Femur (tissue), 1 donor: ENCODE measurements around the gene B3GNT4.
"Not testable (repeated sequence)": the region's sequence is repeated elsewhere in the genome, so short reads cannot be mapped to it uniquely, and the experiment has no call there.

Experiments
- DNase-seq: peaks from one replicate; pipeline ENCODE4 v3.0.0-alpha.2; 2017

The B3GNT4 gene

DNA sequence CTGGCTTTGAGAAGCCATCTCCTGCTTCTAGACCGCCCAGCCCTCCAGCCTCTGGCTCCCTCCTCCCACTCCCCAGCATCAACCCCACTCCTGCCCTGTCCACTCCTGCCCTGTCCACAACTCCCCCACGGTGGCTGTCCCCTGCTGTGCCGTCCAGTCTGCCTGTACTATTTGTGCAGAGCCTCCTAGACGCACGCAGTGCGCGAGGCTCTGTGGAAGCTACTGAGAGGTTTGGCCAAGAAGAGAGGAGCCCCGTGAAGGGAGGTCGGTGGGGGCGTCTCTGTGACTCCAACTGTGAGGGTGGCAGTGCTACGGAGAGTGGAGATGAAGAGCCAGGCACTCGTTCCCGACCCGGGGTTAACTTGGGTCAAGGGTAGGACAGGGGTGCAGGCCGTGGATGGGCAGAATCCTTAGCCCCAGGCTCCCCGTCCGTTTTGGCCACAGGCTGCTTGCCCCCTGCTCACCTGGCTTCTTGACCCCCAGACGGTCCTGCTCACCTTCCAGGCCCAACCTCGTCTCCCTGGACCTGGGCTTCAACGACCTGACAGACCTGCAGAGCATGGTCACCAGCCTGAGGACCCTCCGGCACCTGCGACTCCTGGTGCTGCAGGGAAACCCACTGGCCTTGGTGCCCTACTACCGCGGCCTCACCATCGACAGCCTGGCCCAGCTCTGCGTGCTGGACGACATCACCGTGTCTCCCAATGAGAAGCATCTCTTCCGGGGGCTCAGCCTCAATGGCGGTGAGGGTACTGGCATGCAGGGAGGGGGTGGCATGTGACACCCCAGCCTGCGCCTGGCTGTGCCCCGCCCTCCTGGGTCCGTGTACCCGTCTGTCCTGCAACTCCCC, 13.7 kb upstream of the B3GNT4 start:
- no peak for DNase-seq

DNA sequence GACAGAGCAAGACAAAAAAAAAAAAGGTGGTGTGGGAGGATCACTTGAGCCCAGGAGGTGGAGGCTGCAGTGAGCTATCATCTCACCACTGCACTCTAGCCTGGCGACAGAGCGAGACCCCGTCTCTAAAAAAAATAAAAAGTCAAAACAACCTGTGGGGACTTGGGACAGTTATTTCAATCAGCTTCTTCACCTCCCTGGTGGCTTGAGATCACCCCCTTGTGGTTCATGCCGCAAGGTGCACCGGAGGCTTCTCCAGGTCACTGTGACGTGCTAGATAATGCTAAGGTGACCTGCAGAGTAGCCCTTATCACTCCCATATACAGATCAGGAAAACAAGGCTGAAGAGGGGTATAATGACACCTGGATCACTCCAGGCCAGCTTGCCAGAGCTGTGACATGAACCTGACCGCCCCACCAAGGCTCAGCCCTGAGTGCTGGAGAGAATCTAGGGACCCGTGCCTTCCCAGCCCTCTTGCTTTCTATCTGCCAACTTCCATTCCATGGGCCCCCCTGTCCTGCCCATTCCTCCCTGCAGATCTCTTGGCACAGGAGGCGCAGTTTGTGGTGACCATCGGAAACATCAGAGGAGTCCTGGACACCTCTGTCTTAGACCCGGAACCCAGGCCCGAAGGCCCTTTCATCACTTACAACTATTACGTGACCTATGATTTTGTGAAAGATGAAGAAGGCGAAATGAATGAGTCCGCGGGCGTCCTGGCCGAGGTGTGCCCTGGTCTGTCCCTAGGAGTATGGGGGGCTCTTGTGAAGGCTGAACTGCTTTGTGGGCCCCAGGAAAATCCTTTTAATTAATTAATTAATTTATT, 12.5 kb upstream of the B3GNT4 start:
- no peak for DNase-seq

DNA sequence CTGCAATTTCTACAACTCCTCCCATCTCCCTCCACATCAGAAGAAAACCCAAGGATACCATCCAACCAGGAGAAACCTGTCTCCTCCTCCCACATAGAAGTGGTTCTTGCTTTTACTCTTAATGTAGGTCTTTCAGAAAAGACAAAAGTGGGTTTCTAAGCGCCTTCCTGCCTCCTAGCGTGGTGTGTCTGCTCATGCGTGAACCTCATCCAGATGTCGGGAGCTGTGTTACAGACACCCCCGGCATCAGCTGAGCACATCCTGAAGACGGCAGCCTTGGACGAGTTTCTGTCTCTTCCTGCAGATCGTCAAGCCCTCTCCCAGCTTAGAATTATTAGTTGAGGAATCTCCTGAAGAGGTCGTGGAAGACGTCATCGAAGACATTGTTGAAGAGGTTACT, 11.1 kb upstream of the B3GNT4 start:
- no peak for DNase-seq

DNA sequence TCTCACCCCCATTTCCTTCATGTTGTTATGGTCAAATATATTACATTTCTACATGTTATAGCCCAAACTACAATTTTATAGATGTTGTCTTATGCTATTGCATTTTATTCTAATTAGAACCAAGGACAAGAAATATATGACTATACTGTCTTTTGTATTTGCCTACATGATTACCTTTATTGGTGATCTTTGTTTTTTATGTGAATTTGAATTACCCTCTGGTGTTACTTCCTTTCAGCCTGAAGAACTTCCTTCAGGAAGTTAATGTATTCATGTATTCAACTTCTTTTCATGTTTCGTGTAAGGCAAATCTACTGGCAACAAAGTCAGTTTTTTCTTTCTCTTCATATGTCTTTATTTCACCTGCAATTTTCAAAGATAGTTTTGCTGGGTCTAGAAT, 8.7 kb upstream of the B3GNT4 start:
- no peak for DNase-seq

DNA sequence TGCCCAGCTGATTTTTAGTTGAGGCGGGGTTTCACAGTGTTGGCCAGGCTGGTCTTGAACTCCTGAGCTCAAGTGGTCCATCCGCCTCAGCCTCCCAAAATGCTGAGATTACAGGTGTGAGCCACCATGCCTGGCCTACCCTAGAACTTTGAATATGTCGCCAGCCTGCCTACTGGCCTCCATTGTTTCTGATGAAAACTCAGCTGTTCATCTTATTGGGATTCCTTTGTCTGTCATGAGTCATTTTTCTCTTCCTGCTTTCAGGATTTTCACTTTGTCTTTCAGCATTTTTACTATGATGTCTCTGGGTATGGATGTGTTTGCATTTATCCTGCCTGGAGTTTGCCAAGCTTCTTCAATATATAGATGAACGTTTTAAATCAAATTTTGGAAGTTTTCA, 8.1 kb upstream of the B3GNT4 start:
- DNase-seq, result no peak

DNA sequence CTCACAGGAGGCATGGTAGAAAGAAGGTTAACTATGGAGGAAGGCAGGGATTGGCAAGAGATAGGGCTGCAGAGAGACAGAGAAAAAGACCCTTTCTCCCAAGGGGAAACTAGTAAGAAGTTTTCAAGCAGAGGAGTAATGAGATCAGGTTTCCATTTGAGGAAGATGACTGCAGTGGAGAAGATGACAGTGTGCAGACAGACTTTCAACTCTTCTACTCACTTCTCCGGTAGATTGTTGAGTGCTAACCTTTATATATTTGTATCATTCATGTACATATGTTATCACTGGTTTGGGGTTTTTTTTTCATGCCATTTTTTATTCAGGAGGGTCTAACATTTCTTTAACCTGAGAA, 5.9 kb upstream of the B3GNT4 start:
- no peak for DNase-seq

DNA sequence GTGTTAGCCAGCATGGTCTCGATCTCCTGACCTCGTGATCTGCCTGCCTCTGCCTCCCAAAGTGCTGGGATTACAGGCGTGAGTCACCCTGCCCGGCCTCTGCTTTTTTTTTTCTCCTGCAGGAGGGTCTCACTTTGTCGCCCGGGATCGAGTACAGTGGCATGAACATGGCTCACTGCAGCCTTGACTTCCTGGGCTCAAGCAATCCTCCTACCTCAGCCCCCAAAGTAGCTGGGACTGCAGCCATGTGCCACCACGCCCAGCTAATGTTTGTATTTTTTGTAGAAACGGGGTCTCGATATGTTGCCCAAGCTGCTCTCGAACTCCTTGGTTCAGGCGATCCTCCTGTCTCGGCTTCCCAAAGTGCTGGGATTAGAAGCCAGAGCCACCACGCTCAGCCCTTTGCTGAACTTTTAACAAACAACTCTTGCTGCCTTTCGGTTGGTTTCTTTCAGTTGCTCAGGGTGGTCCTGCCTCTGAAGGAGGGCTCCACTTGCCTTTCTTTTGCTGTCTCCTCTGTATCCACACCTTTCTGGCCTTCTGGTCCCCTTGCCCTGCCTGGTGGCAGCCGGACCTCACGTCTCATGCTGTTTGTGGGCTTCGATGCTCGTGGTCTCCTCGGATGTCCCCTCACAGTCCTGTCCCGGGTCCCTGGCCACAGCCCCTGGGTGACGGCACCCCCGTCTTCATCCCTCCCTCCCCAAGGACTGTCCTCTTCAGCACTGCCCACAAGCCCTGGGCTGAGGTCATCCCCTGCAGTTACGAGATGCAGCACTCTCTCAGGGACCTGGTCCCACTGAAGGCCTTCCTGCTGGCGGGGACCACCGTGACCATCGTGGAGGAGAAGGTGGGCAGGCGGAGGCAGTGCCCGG, 3.8 kb upstream of the B3GNT4 start:
- DNase-seq, result no peak

DNA sequence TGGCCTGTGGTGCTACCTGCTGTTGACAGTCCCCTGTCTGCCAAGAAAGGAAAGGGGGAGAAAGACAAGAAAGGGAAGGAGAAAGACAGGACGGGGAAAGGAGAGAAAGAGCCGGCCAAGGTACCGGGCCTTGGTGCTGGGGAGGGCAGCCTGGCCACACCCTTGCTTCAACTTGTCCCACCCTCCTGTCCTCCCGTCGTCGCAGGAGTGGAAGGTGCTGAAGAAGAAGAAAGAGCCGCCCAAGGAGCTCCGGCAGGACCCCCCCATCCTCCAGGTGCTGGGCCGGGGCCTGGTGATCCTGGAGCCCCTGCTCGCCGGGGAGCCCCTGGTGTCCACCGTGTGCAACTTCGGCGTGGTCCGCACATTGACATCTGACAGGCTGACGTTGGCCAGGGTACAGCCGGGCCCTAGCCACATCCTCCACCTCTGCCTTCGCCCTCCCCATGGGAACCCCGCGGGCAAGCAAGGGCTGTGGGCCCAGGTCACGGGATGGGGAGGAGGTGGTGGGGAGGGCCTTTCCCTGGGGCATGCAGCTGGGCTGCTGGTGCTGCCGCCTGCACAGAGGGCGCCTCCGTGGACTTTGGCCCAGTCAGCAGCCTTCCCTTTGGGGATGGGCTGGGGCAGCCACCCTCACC, 2.9 kb upstream of the B3GNT4 start:
- DNase-seq, result no peak

DNA sequence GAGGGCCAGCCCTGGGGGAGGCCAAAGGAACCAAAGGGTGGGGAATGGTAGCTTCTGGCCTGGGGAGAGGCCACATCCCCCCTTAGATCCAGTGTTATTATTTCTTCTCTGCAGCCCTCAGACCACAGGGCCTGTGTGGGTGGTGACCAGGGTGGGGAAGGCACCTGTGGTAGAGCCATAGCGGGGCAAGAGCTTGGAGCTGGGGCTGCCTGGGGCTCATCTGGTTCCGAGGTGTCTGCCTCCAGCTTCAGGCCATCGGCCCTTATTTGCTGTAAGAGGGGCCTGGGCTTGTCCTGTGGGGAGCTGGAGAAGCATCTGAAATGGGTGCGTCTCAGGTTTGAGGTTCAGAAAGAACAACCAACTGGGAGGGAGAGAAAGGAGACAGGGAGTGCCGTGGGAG, 2.1 kb upstream of the B3GNT4 start:
- no peak for DNase-seq

DNA sequence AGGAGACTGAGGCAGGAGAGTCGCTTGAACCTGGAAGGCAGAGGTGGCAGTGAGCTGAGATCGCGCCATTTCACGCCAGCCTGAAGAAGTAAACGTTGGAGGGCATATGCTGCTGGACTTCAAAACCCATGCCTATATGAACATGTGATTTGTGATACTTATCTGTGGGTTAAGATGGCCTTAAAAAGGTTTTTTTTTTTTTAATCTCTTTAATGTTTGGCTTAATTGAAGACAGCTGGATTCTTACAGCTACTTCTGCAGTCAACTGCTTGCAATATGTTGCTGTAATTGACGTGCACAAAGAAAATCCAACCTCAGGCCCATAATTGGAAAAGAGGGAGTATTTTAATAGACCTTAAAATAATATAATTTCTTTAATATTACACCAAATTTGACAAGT, 1.5 kb upstream of the B3GNT4 start:
- no peak for DNase-seq

DNA sequence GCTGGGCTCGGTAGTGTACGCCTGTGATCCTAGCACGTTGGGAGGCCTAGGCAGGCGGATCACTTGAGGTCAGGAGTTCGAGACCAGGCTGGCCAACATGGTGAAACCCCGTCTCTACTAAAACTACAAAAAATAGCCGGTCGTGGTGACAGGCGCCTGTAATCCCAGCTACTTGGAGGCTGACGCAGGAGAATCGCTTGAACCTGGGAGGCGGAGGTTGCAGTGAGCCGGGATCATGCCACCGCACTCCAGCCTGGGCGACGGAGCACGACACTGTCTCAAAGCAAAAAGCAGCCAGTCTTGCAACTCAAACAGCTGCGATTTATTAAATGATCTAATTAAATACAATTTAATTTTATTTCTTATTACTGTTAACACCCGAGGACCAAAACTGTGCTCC, 698 bp upstream of the B3GNT4 start:
- not testable (repeated sequence) for DNase-seq

DNA sequence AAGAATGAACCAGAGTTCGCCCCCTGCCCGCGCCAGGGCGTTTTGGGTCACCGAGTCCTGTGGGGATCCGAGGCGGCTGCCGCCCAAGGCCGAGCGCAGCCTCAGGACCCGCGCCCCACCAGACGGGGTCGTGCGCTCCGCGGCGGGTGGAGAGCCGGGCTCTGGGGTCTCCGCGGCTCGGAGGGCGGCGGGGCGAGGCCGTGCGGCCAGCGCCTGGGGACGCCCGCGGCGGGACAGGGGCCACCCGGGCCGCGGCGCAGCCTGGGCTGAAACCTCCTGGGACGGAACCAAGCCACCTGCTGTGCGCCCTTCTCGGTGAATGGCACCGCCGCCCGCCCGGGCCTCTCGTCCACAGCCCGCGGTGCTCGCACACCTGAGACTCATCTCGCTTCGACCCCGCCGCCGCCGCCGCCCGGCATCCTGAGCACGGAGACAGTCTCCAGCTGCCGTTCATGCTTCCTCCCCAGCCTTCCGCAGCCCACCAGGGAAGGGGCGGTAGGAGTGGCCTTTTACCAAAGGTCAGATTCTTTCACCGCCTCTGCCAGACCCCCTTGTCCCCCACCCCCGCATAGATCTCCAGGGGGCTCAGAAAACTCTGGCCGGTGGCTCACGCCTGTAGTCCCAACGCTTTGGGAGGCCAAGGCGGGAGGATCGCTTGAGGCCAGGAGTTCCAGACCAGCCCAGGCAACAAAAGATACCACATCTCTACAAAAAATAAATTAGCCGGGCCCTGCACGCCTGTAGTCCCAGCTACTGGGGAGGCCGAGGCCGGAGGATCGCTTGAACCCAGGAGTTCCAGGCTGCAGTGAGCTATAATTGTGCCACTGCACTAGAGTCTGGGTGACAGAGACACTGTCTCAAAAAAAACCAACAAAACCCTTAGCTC, 901 bp downstream of the B3GNT4 start:
- DNase-seq, result no peak

DNA sequence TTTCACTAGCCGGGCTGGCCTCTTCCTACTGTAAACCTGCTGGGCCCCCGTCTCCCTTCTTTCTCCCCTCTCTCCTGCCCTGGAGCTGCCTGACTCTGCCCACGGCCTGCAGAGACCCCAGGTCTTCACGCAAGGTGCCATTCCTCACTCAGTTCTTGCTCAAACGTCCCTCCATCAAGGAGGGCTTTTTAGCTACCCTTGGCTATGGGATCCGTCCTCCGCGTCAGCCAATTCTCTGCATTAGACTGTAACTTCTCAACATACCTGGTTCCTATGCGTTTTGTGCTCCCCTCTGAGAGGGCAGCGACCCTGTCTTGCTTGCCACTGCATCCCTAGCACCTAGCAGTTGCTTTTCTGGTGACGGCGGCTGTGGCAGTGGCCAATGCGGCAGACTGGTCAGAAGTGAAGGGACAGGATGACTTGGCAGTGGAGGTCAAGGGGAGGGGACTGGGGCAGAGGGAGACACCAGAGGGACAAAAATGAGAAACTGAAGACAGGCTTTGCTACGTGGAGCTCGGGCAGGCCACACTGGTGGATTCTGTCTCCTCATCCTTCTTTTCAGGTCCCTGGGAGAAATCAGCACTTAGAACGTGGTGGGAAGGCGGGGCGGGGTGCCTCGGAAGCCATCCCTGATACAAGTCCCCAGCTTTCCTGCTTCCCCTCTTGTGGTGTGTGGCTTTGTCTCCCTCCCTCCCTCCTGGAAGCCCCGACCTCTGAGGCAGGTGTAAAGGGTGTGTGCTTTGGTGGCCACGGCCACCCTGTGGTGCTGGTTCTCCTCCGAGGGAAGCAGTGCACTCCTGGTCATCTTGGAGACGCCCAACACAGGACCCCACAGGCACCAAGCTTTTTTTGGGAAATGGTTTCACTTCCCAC, 1.8 kb downstream of the B3GNT4 start:
- no peak for DNase-seq

DNA sequence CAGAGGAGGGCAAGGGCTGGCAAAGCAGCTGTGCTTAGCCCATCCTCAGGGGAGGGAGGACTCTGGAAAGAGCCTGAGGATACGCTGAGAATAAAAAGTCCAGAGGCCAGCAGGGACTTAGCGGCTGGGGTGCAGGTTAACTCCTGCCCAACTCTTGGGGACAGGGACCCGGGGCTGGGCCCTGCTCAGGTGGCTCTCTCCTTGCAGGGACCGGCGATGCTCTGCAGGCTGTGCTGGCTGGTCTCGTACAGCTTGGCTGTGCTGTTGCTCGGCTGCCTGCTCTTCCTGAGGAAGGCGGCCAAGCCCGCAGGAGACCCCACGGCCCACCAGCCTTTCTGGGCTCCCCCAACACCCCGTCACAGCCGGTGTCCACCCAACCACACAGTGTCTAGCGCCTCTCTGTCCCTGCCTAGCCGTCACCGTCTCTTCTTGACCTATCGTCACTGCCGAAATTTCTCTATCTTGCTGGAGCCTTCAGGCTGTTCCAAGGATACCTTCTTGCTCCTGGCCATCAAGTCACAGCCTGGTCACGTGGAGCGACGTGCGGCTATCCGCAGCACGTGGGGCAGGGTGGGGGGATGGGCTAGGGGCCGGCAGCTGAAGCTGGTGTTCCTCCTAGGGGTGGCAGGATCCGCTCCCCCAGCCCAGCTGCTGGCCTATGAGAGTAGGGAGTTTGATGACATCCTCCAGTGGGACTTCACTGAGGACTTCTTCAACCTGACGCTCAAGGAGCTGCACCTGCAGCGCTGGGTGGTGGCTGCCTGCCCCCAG, 2.8 kb downstream of the B3GNT4 start:
- no peak for DNase-seq

DNA sequence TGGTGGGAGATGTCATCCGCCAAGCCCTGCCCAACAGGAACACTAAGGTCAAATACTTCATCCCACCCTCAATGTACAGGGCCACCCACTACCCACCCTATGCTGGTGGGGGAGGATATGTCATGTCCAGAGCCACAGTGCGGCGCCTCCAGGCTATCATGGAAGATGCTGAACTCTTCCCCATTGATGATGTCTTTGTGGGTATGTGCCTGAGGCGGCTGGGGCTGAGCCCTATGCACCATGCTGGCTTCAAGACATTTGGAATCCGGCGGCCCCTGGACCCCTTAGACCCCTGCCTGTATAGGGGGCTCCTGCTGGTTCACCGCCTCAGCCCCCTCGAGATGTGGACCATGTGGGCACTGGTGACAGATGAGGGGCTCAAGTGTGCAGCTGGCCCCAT, 3.5 kb downstream of the B3GNT4 start:
- no peak for DNase-seq

DNA sequence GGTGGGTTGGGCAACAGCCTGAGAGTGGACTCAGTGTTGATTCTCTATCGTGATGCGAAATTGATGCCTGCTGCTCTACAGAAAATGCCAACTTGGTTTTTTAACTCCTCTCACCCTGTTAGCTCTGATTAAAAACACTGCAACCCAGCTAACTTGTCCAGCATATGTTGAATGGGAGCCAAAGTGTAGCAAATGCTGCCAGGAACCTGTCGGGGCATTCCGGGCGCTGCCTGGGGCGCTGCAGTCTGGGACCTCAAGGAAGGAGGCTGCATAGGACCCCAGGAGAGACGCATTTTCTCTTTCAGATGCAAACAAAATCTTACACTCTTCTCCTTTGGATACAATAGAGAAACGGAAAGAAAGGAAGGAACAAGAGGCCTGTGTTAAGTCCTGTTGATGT, 3.9 kb downstream of the B3GNT4 start:
- no peak for DNase-seq

DNA sequence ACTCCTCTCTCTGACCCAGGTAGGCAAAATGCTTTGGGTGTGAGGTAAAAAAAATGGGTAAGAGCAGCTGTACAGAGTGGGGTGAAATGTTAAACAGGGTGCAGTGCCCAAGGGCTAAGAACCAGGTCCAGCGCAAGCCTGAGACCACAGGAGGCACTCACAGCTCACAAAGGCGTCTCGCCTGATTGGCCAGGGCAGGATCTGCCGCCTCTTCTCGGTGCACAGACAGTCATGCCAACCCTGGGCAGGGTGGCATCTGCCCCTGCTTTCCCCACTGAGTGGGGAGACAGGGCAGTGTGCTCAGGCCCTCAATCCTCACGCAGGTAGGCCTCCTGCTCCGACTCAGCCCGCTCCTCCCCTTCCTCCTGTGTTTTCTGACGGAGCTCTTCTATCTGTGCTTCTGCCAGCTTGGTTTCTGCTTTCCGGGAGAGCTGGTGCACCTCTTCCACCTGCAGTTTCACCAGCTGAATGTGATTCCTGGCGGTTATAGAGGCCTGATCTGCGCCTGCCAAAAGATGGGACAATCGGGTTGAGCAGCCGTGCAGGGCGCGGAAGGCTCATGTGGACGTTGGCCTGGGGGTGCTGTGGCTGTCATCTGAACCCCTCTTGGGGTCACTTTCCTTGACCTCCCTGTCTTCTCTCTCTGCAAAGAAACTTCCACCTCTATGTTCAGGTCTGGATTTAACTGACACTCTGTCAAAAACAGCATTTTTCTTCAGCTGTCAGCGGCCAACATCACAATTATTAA, 4.7 kb downstream of the B3GNT4 start:
- DNase-seq, result no peak

DNA sequence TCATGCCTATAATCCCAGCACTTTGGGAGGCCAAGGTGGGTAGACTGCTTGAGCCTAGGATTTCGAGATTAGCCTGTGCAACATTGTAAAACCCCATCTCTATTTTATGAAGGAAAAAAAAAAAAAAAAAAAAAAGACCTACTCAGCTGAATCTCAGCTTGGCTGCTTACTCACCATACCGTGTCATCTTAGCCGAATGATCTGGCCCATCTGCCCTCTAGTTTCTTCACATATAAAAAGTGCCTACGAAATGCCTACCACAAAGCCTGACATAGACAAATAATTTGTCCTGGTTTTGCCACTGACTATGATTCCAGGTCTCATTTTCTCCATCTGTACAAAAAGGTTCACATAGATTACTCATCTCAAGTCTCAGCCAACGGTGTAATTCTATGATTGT, 12.3 kb downstream of the B3GNT4 start:
- DNase-seq, result no peak

DNA sequence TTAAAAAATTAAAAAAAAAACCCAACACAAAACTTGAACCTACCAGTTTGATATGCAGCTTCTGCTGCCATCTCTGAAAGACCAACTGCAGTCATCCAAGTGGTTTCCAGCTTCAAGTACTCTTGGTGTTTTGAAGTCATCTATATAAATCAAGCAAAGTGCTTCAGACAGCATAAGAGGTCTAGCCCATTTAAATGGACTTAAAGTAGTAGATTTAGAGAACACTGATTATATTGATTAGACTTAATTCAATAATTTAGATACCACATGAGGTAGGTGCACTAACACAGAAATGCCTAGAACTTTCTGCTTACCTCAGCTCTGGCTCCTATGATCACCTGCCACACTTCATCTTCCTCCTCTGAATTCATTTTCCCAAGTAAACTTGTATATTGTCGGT, 12.9 kb downstream of the B3GNT4 start:
- no peak for DNase-seq
